NCI-H187 (cell line): ENCODE results near the gene MRPL46.
"Not testable (repeated sequence)": the region's sequence is repeated elsewhere in the genome, so short reads cannot be mapped to it uniquely, and the experiment has no call there.

Experiments used
- DNase-seq, 2 experiments: peaks; one replicate each; lab custom pipeline; 2025; lab: John Stamatoyannopoulos, UW

The MRPL46 gene

GRCh38 chr15:88477904-88478303 lies 10.7 kb upstream of the MRPL46 start:
- no peak for DNase-seq

GRCh38 chr15:88477126-88477525 lies 9.9 kb upstream of the MRPL46 start:
- no peak for DNase-seq

DNA sequence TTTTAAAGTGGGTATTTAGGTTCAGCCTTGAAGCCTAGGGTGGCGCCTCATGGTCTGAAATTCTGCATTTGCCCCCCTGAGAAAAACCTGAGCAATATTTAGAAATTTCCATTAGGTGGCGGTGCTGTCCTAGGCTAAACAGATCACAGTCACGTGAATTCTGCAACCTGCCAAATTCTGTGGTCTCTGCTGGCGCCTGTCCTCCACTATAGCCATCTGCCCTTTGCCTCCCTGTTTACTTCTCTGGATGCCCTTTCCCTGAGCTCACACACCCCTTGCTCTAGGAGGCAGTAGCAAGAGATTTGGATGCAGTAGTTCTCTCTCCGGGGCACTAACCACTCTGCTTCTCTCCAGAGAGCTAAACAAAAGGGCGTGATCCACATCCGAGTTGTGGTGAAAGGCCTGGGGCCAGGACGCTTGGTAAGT lies 9.5 kb upstream of the MRPL46 start:
- no peak for DNase-seq

GRCh38 chr15:88473661-88474293 lies 6.6 kb upstream of the MRPL46 start:
- DNase-seq: not testable (repeated sequence)

DNA sequence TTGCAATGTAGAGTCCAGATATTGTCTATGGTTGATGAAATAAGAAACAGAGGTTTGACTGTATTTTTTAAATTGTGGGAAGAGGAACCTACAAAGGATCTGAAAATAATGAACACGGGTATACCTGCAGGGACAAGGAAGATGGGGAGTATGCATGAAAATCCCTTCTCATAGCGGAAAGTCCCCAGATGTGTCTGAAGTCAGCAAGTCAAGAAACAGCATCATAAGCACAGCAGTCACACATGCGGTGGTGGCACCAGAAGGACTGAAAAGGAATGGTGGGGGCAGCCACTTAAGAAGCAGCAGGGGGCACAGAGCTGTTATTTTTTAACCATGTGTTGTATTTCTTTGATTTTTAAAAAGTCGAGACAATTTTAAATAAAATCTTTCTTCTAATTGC lies 5.0 kb upstream of the MRPL46 start:
- no peak for DNase-seq

- DNase-seq: no peak
Measured at GRCh38 chr15:88470625-88471372, 3.6 kb upstream of the MRPL46 start.

GRCh38 chr15:88469321-88469720 lies 2.1 kb upstream of the MRPL46 start:
- no peak for DNase-seq

- DNase-seq: not testable (repeated sequence)
Measured at GRCh38 chr15:88468721-88469120, 1.5 kb upstream of the MRPL46 start.

DNA sequence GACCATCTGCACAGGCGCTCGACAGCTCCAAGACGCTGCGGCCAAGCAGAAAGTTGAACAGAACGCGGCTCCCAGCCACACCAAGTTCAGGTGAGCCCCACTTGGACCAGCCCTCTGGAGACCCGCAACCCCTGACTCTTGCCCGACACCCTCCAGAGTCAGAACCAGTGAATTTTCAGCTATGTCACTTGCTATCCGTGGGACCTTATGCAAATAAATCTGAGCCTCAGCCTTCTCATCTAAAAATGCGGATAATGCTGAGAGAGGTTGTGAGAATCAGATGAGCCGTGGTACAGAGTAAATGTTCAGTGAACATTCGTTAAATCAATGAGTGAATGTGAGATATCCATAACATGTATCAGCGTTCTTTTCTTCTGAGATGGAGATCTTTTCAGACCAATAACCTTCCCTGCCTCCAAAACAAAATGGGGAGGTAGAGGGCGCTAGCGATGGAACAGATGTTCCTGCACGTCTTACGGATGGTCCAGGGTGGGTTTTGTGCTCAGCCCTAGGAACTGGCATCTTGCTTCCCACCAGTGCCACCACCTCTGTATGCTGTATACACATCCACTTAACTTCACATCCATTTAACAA lies 844 bp upstream of the MRPL46 start:
- DNase-seq: no peak

DNA sequence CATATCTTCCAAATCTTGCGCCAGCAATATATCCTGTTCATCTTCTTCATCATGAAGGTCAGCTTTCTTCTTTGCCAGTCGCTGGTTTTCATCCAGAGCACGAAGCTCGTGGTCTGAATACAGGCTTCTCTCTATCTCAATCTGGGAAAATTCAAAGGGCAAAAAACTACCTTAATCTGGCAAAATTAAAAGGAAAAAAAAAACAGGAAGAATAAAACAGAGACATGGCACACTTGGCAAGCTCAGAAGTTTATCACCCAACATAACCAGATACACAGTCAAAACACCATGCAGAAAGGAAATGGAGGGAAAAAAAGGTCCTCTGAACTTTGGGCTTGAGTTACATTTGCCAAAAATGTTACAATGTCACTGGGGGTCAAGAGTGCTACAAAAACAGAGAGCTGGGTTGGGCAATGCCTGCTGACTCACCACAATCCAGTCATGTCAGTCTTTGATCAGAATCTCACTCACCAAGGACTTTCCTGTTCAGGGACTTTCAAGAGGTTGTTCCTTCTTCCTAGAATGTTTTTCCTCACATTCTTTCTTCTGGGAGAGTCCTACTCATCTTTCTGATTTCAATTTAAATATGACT lies 1.5 kb downstream of the MRPL46 start:
- no peak for DNase-seq

DNA sequence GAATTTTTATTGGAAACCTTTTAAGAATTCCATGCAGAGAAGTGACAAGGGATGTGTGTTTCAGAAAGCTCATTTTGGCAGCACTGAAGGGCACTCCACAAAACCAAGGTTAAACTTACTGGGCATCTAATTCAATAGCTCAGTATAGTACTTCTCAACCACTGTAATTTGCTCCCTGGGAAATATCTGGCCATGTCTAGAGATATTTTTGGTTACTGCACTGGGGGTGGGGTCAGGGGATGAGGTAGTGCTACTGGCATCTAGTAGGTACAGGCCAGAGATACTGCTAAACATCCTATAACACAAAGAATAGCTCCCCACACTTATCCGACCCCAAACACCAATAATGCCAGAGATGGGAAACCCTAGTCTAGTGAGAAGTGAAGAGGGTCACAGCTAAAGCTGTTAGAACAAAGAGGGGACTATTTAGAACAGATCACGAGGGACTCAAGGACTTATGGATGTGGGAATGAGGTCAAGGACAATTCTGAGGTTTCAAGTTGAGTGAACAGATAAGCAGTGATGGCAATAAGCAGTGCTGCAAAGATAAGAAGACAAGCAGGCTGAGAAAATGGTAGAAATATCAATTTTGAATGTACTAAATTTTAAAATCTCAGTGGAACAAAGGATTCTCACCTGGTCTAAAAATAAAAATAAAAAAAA lies 3.2 kb downstream of the MRPL46 start:
- DNase-seq: no peak

DNA sequence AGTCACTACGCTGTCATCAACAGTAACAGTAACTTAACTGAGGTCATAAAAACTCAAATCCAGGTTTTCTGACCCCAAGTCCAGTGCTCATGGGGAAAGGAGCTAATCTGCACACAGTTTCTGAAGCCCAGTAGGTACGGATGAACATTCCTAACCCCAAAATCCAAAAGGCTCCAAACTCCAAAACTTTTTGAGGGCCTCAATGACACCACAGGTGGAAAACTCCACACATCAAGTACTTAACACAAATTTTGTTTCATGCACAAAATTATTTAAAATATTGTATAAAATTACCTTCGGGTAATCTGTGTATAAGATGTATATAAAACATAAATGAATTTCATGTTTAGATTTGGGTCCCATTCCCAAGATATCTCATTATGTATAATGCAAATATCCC lies 10.5 kb downstream of the MRPL46 start:
- no peak for DNase-seq

DNA sequence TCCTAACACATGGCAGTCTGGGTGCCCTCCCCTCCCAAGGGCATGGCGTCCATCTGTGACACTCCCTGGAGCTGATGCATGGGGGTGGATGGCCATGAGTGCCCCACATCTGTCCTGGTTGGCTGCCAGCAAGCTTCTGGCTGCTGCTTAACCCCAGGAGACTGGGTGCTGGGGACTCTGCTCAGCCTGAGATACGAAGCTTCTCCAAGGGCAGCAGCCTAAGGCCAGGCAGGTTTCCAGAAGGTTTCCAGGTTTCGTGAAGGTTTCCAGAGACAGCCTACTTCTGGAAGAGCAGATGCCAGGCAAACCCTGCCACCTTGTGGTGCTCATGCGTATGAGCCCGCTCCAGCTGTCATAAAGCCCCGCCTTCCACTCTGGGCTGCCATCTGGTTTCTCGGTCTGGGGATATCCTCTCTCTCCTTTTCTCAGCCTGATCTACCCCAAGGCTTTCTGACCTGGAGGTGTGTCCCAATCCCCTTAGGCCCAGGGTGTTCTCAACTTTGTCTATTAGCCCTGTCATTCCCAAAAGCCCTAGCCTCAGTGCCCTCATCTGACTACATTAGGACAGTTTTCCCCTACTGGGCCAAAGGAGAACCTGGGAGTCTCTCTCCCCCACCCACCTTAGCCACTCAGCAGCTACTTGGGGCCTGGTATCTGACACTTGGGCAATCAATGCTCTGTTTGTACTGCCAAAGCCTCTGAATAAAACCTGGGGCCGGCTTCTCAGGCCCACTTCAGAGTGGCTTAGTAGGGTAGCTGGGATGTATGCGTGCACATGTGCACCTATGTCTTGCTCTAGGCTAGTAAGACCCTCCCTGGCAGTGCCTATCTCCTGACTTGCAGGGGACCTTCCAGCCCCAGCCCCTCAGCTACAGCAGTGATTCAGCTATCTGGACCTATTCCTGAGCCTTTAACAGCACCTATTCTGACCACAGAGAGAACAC lies 12.0 kb downstream of the MRPL46 start:
- peak in 1 of 2 experiments; percentile 28 for DNase-seq

DNA sequence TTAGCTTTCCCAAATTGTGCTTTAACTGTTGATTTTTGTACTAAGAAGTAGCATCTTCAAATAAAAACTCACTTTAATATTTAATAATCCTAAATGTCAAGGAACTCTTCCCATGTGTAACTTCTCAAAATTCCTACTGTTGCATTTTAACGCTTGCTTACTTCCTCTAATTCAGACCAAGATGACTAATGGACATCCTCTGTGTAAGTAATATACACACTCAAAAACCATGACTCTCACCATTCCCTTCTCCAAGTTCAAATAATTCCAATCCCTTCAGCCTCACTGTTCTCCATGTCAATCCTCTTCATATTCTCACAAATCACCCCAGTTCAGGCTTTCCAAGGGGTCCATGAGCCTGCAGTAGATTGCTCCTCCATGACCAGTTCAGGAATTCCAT lies 13.0 kb downstream of the MRPL46 start:
- DNase-seq: no peak

DNA sequence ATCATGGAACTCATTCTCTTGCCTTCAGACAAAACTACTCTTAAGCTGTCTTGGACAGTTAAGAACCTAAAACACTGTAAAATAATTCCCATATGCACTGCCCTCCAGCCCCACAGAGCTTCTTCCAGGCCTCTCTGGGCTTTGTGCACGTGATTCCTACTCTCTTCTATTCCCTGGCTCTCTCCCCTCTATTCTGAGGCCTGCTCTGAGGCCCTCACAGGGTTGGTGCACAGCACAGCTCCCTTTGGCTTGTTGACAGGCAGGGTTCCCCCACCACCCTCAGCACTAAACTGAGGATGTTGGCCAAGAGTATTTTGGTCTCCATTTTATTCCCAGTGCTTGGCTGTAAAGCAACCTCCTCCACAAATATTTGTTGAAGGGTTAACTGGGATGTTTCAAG lies 13.5 kb downstream of the MRPL46 start:
- DNase-seq: no peak

GRCh38 chr15:88450125-88450798 lies 16.9 kb downstream of the MRPL46 start:
- DNase-seq: peak; percentile 7 to 9

GRCh38 chr15:88449581-88449980 lies 17.6 kb downstream of the MRPL46 start:
- no peak for DNase-seq

DNA sequence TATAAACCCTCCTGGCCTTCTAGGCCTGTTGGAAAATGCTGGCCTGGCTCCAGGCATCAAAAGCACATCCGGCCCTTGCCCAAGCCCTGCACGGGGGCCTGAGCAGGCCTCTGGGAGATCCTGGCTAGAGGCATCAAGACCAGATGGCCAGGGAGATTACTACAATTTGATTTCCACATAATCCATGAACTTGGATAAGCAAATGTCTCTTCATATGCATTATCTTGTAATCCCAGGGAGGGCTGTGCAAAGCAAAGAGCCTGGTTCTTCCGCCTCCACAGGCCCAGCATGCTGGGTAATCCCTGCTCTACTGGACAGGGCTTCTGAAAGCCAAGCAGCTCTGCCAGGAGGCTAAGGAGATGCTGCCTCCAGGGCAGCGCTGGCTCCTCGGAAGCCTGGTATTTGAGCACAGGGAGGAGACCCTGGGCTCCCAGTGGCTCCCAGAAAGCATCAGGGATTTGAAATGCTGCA lies 18.2 kb downstream of the MRPL46 start:
- no peak for DNase-seq

DNA sequence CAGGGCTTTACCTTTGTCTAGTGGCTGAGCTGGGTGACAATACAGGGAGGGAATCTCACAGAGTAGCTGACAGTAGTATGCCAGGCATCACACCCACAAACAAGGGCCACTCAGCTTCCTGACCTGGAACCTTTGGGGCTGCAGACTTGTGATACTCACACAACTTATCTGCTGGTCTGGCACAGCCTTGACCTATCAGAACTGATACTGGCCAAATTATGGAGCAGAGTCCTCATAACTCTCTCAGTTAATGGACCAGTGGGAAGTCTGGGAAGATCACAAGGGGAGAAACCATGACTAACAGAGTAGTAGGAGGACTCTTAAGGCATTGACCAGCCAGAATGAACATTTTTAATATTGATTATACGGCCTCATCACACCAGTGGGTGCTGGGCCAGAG lies 19.4 kb downstream of the MRPL46 start:
- no peak for DNase-seq

- DNase-seq: no peak
Measured at GRCh38 chr15:88447206-88447605, 20.0 kb downstream of the MRPL46 start.
